Prostate gland (tissue), 2 donors: ENCODE data around the gene PALLD.

Source experiments
- CTCF ChIP-seq, 4 experiments: fragments of 200-600 bp in 2 of 4; fragments of 450-650 bp in 2 of 4; sonication (generic) in 2 of 4; IDR thresholded peaks; 1 replicate in 3 of 4; 2 replicates in 1 of 4; pipeline ENCODE4 v1.5.1; 2016 to 2019; ENCODE audit warnings: antibody characterized with exemption in 4 of 4, mild to moderate bottlenecking in 2 of 4, moderate library complexity in 2 of 4
- POLR2AphosphoS5 ChIP-seq: sonication (generic); formaldehyde crosslinking; IDR thresholded peaks from one replicate; pipeline ENCODE4 v1.6.1; 2017; ENCODE audit warnings: antibody characterized with exemption

GRCh38 chr4:168723020-168723419 is 226.2 kb downstream of the PALLD start:
- TF ChIP-seq POLR2AphosphoS5 (no peak), CTCF (IDR thresholded peaks at IDR 0.05) (no peak)
